ENCODE data around the gene DUSP22.
"Not testable (repeated sequence)": the region's sequence is repeated elsewhere in the genome, so short reads cannot be mapped to it uniquely, and the experiment has no call there.

DUSP22 gene

DNA sequence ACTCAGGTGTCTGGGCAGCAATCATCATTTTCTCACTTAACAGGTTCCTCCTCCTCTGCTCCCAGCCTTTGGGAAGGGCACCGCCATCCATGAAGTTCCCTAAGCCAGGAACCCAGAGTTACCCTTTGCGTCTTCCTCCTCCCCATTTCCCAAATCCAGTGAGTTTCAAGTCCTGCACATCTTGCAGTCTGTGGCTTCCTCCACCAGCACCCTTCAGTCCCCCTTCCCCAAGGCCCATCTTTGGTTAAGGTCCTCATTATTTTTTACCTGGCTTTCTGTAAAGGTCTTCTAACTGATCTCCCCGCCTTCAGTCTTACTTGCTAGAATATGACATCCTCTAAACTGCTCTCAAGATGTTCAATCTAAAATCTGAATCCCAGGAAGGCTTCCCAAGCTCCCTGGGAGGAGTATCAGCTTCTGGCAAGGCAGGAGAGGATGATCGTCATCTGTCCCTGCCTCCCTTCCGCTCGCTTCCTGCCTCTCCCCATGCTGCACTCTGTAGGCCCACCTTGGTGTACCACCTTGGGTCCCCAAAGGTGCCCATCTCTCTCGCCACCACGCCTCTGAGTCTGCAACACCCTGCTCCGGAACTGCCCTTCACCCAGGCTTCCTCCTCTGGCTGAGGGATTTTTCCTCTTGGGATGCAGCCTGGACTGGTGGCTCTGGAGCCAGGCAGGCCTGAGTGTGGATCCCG is 11.4 kb upstream of the DUSP22 start:
- no peak for FAIRE-seq

DNA sequence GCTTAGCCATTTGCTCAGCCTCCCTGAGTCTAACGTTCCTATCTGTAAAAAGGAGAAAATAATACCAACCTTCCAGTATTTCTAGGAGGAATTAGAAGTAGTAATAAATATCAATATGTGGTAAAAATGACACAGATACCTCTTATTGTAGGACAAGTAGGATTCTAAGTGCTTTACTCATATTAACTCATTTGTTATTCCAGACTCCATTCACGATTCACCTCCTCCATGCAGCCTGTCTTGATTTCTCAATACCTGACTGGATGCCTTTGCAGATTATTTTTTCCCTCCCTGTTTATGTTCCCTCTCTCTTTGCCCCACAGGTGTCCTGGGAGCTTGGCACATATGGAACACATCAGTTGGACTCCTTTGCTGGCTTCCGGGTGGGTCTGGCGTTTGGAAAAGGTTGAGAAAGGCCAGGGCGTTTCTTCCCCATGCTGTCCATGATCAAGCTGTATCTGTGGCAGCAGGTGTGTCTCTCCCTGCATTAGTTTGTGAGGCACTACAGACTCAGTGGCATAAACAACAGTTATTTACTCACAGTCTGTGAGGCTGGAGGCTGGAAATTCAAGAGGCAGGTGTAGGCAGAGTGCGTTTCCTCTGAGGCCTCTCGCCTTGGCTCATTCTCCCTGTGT is 10.7 kb upstream of the DUSP22 start:
- FAIRE-seq, result no peak

DNA sequence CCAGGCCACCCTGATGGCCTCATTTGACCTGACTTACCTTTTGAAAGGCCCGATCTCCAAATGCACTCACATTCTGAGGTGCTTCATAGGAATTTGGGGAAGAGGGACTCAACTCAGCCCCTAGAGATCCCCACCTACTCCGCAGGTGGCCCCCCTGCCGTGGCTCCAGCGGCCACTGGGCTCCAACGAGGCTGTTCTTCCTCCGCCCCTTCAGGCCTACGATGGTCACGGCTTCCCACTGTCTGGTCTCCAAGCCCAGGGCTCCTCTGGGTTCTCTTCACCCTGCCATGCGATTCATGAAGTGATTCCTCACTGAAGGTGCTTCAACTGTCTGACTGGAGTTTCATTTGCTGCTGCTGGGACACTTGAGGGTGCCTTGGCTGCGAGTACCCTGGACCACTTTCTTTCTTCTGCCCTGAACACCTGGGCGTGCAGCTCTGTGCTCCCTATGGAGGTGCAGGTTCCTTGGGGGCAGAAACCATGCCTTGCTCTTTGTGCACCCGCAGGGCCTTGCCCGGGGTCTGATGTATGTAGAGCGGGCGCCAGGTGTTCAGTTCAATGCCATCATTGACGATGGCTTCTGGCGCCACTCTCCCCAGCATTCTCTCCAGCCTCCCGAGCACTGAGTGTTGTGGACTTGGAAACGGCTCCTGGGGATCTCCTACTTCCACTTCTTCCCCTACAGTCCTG is 10.0 kb upstream of the DUSP22 start:
- FAIRE-seq, result no peak

DNA sequence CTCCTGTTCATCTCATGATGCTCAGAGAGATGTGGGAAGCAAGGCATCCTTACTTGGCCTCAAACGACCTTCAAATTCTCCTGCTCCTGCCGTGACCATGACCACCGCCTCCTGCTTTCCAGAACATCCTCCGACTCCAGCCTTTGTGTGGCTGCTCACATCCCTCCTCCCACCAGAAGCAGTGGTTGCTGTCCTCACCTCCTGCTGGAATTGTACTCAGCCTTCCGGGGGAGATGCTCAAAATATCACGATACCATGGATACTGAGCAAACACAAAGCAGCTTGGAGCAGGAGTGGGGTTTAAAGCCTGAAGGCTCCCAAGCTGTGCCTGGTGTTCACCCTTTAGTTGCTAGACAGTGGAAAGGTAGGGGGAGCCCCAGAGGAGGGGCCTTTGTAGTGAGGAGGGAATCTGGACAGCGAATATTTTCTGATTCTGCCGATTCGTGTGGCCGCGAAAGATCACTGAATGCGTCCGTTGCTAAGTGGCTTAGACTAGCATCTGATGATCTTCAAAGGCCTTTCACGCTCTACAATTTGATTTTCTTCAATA is 9.3 kb upstream of the DUSP22 start:
- no peak for FAIRE-seq

DNA sequence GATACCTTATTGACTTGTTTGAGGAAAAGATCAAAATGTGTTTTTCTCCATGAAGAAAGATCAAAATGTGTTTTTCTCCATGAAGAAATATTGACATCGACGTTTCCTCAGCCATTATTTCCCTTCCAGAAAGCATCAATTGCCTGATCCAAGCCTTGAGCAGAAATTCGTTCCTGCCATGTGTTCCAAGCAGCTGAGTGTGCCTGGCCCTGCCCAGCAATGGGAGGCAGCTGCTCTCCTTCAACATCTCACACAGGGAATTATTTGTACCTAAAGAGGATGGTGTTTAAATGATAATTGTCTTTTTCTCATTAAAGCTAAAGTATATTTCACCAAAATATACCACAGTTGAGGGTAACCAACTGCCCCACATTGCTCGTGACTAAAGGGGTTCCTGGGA is 7.8 kb upstream of the DUSP22 start:
- FAIRE-seq, result no peak

DNA sequence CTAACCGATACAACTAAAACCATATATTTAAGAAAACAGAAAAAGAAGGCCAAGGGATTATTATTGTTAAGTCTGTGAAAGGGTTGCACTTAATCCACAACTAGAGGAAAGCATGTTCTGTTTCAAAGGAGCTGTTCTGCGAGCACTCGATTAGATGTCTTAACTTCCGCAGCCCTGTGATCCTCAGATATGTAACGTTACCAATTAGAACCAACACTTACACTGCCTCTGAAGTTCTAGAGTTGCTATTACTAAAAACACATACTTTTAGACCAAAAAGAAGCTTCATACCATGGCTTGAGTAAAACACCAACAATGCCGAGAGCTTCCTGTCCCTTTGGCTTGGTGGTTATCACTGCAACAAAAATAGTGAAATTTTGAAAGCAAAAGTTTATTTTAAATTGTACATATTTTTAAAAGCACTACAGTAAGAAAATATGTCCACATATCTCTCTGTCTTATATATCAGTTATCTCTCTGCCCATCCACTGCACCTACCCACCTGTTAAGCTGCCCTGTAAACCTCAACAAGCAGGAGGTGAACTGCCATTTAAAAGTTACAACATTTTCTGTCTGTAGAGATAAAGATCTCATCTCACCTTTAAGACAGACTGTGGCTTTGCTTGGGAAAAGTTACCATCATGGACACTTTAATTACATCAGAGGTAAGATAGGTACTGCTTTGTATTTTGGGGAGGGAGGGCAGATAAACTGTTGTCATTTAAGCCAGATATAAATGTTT is 7.1 kb upstream of the DUSP22 start:
- FAIRE-seq, result no peak

DNA sequence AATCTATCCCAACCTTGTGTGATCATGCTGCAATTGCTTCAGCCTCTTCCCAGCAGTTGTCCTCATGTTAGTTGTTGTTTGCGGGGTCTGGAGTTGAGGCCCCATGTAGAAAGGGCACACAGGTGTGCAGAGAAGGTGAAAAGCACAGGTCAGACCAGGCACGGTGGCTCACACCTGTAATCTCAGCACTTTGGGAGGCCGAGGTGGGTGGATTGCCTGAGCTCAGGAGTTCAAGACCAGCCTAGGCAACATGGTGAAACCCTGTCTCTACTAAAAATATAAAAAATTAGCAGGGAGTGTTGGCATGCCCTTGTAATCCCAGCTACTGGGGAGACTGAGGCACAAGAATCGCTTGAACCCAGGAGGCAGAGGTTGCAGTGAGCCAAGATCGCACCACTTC is 6.4 kb upstream of the DUSP22 start:
- FAIRE-seq, result not testable (repeated sequence)

DNA sequence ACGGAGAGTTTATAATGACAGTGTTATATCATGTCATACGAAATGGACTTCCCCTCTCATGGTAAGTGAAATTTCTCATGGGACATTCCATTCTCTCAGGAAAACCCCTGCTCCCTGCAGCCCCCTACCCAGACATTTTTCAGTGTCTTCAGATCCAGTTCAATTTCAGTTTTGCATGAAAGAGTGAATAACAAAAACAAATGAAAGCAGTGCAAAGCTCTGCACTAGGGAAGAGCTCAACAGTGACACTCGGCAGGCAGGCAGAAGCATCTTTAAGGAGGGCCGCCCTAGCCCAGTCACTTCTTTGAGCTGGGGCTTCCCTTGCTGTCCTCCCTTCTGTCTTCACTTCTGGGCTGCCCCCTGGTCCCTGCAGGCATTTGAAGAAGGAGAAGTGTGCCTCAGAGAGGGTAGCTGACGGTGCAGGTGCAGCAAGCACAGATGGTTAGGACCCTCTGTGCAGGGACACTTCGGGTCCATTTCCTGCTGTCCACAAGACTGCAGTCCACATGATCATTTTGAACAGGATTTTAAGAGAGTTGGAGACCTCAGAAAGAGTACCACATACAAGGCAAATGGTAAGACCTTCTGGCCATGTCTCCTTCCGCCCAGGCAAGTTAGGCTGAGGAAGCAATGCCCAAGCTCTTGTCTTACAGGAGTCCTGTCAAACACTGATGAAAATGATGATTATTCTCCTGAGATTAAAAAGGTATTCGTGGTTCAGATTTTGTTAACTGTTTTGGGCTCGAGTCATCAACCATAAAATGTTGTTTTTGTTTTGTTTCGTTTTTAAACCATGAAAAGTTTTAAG is 5.4 kb upstream of the DUSP22 start:
- no peak for FAIRE-seq

DNA sequence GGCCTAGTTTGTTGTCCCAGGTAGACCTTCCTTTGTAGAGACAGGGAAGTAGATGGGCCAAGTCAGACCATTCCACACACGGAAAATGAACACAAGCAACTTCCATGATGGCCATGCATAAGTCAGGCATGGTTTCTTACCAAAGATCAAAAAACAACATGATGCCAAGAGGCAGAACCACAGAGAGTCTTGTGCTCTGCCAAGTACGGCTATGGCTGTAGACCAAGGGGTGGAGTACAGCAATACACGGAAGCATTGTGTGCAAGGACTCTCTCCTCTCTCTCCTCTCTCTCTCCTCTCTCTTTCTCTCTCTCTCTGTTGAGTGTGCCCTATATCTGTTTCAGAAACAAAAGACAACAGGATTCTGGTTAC is 4.8 kb upstream of the DUSP22 start:
- no peak for FAIRE-seq

DNA sequence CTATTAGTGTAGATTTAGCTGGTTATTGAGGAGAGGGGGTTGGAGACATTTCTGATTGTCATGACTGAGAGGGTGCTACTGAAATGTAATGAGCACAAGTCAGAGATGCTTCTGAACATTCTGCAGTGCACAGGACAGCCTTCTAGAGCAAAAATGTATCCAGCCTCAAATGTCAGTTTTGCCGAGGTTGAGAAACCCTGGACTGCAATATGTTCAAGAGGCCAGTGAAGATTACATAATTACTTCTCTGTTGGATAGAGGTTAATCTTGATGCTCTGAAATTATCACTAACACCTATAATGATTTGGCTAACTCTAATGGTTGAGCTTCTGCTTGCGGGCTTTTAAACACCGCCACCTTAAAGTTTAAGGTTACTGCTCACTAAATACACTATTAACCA is 3.4 kb upstream of the DUSP22 start:
- no peak for FAIRE-seq

DNA sequence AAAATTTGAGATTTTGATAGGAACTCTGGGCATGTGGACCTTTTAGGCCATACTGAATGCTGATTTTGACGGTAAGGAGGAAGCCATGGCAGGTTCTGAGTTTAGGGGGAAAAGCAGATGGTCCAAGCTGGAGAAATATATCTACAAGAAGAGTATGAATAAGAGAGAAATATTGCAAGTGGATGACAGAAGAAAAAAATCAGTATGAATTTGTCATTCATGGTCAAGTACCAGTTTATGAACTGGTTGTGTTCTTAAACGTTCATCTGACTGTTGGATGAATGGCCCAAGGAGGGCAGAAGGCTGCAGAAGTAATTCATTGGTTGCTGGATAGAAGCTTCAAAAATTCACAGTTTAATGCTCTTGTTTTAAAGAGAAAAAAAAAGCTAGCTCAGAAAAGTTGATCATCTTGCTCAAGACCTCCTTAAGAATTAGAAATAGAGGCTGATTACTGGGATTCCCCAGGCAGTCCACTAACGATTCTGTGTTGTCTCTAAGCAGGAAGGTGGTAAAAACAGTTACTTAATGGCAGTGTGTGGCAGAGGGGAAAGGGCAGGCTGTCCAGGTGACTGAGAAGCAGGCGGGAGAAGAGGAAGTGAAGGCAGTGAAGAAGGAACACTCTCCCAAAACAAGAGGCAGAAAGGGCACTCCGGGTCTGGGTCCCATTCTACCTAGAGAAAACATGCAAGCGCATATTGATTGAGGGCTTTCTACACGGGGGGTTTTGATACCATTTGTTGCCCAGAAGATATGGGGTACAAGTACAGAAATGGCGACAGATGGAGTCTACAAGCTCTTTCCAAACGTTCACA is 2.0 kb upstream of the DUSP22 start:
- FAIRE-seq, result no peak

DNA sequence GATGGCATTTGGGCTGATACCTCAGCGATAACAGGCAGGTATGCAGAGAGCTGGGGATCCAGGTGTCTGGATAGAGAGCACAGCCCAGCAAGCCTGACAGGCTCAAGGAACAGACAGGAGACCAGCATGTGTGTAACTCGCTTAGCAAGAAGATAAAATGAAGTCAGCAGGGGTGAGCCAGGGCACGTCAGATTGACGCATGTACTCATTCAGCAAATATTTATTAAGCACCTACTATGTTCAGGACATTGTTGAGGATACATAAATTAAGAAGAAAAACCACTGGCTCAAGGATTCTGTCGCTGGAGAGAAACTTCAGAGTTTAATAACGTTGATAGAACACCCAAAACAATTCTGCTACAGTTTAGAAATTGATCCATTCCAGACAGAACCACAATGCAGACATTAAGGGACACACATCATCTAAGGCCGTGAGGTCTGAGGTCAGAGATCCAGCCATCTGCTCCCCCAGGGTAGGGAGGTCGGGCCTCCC is 1.0 kb upstream of the DUSP22 start:
- no peak for FAIRE-seq

DNA sequence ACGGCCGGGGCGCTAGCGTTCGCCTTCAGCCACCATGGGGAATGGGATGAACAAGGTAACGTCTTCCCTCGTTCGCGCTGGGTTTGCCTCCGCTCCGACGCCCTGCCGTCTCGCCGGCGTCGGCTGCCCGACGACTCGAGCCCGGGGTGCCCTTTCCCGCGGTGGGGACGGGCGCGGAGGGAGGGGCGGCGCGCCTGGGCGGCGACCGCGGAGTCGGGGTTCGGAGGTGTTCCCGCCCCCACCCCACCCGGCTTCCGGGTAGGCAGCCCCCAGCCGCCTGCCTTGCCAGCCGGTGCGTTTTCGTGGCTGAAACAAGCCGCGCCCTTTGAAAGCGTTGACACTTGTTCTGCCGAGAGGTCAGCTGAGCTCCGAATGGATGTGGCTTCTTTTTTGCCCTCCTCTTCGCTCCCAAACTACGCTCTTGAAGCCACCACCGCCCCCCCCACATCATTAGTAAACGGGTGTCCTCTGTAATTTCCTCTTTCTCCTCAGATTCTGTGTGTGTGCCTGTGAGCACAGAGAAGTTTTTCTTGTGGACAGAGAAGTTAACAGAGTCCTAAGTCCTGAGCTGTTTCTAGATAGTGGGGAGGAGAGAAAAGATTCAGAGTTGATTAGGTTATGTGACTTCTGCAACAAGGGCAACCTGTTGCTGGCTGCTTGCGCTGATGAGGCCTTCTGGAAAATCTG is 362 bp downstream of the DUSP22 start:
- no peak for FAIRE-seq

DNA sequence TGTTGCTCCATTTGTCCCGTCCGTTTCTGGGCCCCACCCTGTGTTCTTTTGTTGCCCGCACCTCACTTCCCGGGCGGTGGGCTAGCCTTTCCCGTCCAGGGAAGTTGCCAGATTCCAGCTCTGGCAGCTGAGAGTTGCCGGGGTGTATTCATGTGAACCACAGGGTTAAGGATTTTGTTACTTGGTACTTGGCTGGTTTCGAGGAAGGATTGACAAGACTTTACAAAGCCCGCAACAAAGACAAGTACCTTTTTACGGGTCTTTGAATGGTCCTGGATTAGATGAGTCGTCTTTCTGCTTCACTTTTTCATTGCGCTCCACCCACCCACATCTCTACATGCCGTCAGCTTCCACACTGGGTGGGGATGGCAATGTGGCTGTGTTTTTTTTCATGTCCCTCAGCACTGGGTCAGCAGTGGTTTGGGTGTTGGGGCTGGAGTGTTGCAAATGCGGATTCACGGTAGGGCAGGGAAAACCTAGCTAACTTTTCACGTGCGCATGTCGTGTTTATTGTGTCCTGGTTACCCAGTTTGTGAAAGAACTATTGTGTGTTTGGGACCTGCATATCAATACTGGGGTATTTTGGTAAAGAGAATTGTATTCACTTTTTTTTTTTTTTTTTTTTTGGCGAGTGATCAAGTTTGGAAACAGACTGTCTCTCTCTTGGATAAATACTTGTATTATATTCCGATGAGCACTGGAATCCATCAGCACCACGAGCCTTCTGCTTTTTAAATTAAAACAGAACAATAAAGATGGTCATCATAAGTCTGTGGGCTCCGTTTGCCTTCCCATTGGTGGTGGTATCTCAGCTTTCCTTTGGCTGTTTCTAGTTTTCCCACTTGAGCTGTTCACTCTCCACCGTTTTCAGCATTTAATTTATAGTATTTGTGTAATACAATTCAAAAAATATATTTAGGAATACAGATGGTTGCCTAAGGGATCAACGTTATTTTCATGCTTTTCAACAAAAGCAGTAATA is 1.2 kb downstream of the DUSP22 start:
- no peak for FAIRE-seq

DNA sequence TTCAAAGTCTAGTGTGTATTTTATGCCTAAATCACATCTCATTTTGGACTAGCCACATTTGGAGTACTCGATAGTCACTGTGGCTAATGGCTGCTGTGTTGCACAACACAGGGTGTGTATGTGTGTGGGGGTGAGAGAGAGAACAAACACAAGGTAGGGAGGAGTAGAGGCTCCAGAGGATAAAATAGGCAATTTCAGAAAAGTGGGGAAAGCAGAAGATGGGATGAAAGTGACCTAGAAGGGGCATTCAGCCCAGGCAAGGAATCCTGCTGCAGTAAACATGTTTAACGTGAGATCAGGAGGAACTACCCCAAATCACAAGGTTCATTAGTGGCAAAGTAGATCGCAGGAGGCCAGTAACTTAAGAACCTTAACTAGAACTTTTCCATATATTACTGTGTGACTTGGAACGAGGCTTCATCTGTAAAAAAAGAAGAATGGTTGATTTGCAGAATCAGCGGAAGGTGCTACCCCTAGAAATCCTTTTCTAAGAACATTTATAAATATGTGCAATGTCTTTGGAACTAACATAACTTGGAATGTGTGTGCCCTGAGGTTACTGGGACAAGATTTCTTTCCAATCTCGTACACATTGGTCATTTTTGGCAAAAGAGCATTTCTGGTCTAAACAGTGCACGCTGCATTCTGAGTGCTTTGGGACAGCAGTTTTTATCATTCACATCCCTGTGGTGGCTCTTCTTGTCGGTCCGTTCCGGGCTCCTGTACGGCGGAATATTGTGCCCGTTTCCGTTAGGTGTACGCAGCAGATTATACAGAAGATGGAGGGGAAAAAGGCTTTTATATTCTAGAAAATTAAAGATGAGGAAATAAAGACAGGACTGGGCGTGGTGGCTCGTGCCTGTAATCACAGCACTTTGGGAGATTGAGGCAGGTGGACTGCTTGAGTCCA is 2.6 kb downstream of the DUSP22 start:
- FAIRE-seq, result no peak

DNA sequence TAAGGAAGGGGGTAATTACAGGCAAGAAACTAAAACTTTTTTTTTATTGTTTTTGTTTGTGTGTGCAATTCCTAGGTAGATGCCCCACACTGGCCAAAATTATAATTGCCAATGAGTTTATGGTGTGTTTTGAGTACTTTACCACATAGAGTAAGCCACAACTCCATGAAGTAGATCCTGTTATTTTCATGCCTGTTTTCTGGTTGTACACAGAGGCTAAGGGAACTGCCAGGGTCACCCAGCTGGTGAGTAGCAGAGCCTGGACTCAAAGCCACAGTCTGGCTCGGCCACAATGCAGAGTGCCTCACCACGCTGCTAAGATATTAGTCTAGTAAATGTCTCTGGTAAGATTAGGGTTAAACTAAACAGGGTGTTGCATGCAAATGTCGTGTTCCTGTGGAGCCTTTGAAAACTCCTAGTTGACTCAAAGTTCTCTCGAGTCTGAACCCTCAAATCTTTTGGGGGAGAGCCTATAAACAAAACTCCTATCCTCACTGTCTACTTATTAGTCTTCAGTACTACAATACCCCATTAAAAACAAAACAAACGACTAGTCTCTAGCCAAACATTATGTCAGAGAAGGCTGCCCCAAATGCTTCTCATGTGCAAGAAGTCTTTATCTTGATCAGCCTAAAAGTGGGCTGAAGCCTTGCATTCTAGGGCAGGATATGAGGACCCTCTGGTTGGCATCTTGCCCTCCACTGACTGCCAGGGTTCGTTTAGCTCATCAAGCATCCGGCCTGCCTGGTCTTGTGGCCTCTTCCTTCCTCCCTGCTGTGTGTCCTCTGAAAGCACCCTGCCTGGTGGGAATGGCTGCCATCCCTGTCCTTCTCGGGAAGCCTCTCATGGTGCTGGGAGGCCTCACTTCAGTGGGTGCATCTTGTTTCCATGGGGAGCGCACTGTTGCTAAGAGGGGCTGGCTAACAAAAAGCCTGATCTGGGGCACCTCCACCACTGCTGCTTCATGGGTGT is 4.2 kb downstream of the DUSP22 start:
- no peak for FAIRE-seq

DNA sequence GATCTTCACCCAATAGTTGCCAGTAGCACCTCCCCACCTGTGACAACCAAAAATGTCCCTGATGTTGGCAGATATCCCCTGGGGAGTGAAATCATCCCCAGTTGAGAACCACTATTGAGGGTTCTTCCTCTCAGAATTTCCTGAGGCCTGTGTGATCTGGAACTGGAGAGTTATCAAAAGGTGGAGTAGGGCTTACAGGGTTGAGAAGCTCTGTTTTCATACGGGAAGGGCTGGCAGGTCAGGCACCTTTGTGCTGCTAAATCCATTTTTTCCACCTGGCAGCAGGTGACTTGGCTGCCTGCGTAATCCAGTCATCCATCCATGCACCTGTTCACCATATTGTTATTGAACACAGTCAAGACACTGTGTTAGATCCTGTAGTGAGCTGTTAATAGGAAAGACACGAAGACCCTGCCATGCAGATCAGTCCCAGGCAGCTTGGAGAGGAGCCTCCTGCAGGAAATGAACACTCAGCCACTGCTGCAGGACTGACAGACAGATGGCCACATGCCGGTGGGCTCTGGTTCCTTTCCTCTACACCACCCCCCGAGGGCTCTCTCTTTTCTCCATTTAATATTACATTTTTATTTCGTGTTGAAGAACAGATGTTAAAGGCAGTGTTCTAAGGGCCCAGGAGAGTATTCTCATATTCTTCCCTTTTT is 5.4 kb downstream of the DUSP22 start:
- no peak for FAIRE-seq
